DMS79 treated with DMSO at 0.1 percent for 48 hours (cell line): ENCODE results near the gene IL19.

ENCODE experiments used
- DNase-seq: peaks from one replicate; lab custom pipeline; 2025; lab: John Stamatoyannopoulos, UW

IL19 gene

GRCh38 chr1:206800411-206800810 is 29.8 kb downstream of the IL19 start:
- no peak for DNase-seq

DNA sequence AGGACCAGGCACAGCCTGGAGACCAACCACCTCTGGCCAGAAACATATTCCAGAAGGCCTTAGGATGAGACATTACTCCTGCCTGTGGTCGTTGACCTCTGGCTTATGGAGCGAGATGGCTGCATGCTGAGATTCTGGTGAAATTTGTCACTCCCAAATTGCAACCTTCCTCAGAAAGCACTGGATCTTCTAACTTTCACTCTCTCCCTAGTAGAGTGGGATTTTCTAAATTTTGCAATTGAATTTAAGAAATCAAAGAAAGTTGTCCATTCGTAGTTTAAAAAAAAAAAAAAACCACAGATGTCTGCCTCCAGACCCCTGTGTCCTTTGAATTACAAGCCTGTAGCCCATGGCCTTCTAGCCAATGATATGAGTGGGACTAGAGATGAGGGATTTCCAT is 30.3 kb downstream of the IL19 start:
- DNase-seq, result no peak

- DNase-seq, result no peak
Observed at GRCh38 chr1:206801467-206801866, 30.9 kb downstream of the IL19 start.

GRCh38 chr1:206802401-206802800 is 31.8 kb downstream of the IL19 start:
- no peak for DNase-seq

GRCh38 chr1:206803221-206803730 is 32.7 kb downstream of the IL19 start:
- no peak for DNase-seq

DNA sequence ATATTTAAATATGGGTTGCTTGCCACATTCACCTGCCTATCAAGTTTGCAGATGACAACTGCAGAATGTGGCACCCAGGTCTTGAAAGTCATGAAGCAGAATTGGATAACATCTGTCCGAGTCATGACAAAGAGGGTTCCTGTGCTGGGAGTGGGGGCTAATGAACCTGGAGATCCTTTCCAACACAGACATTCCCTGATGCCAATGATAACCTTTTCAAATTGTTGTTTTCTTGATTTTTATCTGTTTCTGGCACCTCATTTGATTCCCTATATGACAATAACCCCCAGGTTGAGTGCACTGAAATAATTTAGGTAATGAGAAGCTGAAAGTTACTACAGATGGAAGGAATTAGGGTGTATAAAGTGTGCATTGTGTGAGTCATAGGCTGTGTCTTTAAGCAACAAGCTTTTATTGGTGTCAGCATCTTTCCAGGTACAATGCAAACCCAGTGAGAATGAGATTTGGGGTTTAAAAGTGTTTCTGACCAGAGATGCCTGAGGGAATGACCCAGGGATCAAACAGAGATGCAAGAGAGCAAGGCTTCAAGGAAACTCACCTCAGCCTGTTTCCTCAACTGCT is 33.7 kb downstream of the IL19 start:
- DNase-seq, result no peak

DNA sequence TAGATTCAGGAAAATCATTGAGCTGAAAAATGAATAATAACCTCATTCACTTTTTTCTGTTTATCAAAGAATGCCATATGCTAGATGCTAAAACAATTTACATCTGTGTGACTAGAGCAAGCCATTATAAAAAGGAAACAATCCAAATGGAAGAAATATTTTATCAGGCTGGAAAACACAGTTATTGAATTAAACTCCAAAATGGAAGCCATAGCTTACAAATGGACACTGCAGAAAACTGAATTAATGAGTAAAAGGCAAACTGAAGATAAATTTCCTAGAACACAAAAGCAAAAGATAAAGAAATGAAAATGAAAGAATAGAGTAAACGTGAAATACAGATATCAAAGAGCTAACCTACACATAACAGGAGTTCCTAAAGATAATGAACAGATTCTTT is 34.8 kb downstream of the IL19 start:
- DNase-seq, result no peak

GRCh38 chr1:206808615-206809014 is 38.0 kb downstream of the IL19 start:
- DNase-seq, result no peak

GRCh38 chr1:206809504-206810084 is 39.0 kb downstream of the IL19 start:
- DNase-seq, result no peak

DNA sequence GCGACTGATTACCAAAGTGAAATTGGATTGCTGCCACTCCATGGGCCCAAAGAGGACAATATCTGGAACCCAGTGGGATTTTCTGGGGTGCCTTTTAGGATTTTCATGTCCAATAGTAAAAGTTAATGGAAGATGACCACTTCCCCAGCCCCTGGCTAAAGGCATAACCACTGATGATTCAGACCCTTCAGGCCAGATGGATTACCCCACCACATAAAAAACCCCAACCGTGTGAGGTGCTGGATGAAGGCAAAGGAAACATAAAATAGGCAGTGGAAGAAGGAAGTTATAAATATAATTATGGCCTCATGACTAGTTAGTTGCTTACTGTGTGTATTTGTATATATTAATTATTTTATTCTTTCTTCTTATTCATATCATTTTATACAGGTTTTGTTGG is 41.9 kb downstream of the IL19 start:
- no peak for DNase-seq

- peak; percentile 77 for DNase-seq
Observed at GRCh38 chr1:206814716-206815341, 44.3 kb downstream of the IL19 start.

GRCh38 chr1:206816390-206817287 is 46.1 kb downstream of the IL19 start:
- no peak for DNase-seq

GRCh38 chr1:206821493-206821892 is 50.9 kb downstream of the IL19 start:
- peak; percentile 28 for DNase-seq

DNA sequence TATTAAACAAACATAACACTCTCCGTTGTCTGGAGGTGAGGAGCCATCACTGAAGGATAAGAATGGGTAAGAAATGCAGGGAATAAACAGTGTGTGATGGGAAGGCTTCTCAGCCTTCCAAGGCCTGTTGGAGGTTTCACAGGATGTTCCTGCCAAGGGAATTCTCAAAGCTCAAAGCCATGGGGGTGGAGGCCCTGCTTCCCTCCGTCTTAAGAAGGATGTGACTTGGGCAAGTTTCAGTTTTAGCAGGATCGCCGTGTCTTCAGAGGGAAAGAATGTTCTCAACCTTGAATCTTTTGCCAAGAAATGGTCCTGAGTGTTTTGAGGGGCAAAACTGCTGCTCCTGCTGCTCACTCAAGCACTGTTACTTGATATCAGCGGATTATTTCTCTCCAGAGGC is 53.2 kb downstream of the IL19 start:
- DNase-seq, result no peak

DNA sequence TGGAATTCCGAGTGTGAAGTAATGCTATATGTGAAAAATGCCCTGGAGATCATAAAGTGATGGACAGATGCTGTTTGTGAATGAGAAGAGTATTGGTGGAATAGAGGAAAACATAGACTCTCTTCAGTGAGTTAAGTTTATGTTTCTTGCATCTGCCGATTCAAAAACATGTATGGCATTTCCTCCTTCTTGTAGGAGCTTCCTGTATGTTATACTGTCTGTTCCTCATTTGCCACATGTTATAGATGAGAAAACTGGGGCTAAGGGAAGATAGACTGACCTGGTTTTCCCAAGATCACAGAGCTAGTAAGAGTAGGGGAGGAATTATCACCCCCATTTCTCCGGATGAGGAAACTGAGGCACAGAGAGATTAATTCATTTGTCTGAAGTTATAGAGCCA is 53.8 kb downstream of the IL19 start:
- DNase-seq, result no peak

DNA sequence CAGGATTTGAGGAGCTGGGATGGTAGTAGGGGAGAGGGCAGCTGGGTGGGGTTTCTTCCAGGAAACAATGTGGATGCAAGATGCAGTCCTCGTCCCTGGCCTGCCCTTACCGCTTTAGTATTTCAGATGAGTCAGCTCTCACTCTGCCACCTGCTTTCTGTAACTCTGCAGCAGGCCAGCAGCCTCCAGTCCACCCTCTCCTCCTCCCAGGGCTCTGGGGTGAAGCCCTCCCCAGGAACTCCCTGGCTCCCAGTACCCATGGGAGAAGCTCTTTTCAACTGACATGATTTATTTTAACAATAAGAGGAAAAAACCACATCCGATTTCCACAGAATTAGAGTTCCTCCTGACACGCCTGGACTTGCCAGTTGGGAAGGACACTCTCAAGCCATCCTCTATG is 55.8 kb downstream of the IL19 start:
- peak; percentile 72 for DNase-seq

GRCh38 chr1:206828061-206828460 is 57.5 kb downstream of the IL19 start:
- DNase-seq, result no peak

- DNase-seq, result no peak
Observed at GRCh38 chr1:206828765-206829164, 58.2 kb downstream of the IL19 start.

DNA sequence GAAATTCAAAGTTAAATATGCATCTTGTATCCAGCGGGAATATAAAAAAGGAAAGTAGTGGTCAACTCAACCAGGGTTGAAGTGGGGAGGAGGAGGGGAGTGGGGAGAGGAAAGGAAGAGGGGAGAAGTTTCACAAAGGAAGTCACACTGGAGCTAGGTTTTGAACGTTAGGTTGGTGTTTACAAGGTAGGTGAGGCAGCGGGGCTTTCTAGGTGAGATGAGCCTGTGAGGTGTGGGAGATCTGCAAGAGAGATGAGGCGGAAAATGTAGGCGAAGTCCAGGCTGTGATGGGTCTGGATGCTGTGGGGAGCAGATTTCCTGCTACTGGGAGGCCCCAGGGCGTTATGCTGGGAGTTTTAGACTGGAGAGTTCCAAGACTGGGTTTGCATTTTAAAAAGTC is 58.7 kb downstream of the IL19 start:
- DNase-seq, result no peak

DNA sequence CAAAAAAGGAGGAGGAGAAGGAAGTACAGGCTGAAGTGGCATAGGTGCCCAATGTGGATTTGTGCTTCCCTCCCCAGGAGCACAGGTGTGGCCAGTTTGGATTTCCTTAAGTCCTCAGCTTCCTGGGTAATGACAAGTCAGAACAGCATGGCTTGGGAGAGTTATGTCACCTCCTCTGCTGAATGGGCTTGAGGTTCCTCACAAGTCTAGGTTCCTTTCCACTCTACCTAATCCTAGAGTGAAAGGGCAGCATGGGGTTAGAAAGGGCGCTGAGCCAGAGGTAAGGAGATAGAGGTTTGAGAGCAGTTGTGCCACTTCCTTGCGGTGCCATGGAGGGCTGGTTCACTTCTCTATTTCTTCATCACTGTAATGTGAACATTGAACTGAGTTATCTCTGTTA is 59.3 kb downstream of the IL19 start:
- DNase-seq, result no peak

- DNase-seq, result no peak
Observed at GRCh38 chr1:206831650-206832049, 61.1 kb downstream of the IL19 start.

GRCh38 chr1:206832352-206832880 is 61.8 kb downstream of the IL19 start:
- no peak for DNase-seq
